Pericardium fibroblast (primary cell): ENCODE results near the gene PRELID1. TPM values are rescaled to one million over a fixed set of nuclear protein-coding genes. Genes with fewer than 3 reads are reported as not detected.

ENCODE experiments used
- total RNA-seq: library from RNA; depleted of rRNA; stranded (reverse); fragments of >200 nt; gene quantifications from 2 replicates; pipeline ENCODE4 v1.2.3, GENCODE V29; 2015

The PRELID1 gene
- 85.7 and 98.8 TPM in 2 replicates for total RNA-seq

GRCh38 chr5:177303121-177303924 is at the start of gene PRELID1, which contains the start of gene RAB24:
Gene PRELID1 (plus strand): TSS chr5:177303799. CDS start chr5:177303986, 187 bp downstream.
Gene RAB24 (minus strand): TSS chr5:177303719. CDS start chr5:177303288, 431 bp downstream.

GRCh38 chr5:177311723-177312648 is 8.4 kb downstream of the PRELID1 start, which contains the start of gene MXD3:
Gene MXD3 (minus strand): TSS chr5:177311898. CDS start chr5:177311830, 68 bp downstream.

DNA sequence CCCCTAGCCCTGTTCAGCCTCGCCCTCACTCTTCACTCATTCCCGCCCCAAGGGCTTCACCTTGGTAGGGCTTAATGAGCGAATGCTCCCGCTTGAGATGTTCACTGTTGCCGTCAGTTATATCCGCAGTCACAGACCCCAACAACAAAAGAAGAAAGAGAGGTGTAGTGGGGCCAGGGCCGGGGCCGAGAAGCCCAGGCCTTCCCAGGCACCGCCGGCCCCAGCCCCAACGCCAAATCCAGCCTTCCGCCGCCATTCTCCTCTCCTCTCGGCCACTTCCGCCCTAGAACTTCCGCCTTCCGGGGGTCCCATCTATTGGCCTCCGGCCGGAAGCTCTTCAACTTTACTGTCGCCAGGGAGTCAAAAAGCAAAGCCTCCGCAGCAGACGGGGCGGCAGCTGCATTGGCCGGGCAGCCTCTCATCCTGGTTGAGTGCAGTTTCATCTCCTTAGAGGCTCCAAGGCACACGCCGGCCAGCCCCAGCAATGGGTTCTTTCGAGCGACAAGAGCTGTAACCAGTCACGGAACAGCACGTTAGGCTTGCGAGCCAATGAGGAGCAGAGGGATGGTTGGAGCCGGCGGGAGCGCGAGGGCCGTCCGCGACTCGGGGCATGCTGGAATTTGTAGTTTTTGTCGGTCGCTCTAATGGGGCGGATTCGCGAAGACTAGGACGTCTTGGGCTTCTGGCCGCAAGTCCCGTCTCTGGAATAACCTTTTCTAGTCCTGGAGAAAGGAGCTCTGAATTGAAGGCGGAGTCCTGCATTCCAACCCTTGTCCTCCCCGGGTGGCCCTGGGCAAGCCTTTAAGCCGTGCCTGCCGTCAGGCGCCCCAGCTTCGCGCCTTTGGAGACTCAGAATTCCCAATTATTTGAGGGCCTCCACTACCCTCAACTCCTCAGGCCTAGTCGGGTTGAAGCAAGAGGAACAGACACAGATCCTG is 48.1 kb downstream of the PRELID1 start, which contains the start of gene LMAN2:
TSS of gene LMAN2 (minus strand) at position 277 of the 938 bp plus-strand sequence. CDS start at position 256, 21 bp downstream.

Other genes with a start within 250 kb of the PRELID1 start
- 1.2 and 5.4 TPM in 2 replicates for gene FGFR4, start 216.9 kb upstream of the PRELID1 start, total RNA-seq
- 17.3 and 19.3 TPM in 2 replicates for gene NSD1, start 170.0 kb upstream of the PRELID1 start, total RNA-seq
- 26.6 and 28.8 TPM in 2 replicates for gene RAB24, start 80 bp upstream of the PRELID1 start, total RNA-seq
- 3.4 and 7.7 TPM in 2 replicates for gene MXD3, start 8.1 kb downstream of the PRELID1 start, total RNA-seq
- gene LMAN2, start 47.9 kb downstream of the PRELID1 start, total RNA-seq = 195 and 277 TPM in 2 replicates
- gene RGS14, start 54.1 kb downstream of the PRELID1 start, total RNA-seq = 12.9 and 16.6 TPM in 2 replicates
- not detected in 2 replicates for gene SLC34A1, start 80.6 kb downstream of the PRELID1 start, total RNA-seq
- gene PFN3, start 96.9 kb downstream of the PRELID1 start, total RNA-seq = not detected in 2 replicates
- 0.47 and 2.2 TPM in 2 replicates for gene F12, start 105.8 kb downstream of the PRELID1 start, total RNA-seq
- 18.0 and 19.2 TPM in 2 replicates for gene GRK6, start 122.9 kb downstream of the PRELID1 start, total RNA-seq
- gene PRR7, start 143.0 kb downstream of the PRELID1 start, total RNA-seq = 11.8 and 15.1 TPM in 2 replicates
- 170 and 224 TPM in 2 replicates for gene DBN1, start 169.8 kb downstream of the PRELID1 start, total RNA-seq
- 195 and 378 TPM in 2 replicates for gene PDLIM7, start 193.8 kb downstream of the PRELID1 start, total RNA-seq
- gene DOK3, start 206.0 kb downstream of the PRELID1 start, total RNA-seq = 0.34 and 0.93 TPM in 2 replicates
- gene DDX41, start 213.2 kb downstream of the PRELID1 start, total RNA-seq = 77.8 and 102 TPM in 2 replicates